Caco-2 (cell line): ENCODE data around the gene HES3. TPM values are rescaled to one million over a fixed set of nuclear protein-coding genes. Genes with fewer than 3 reads are reported as not detected.

ENCODE experiments used
- BruUV-seq: library from RNA; stranded (reverse); fragments of 400-500 nt; replicated peaks from 2 replicates; lab custom pipeline; 2021; lab: Mats Ljungman, UMichigan
- CTCF ChIA-PET: fragments of 300-600 bp; sonication (Branson Sonifier 250); formaldehyde crosslinking; loops from one replicate; lab custom pipeline; 2022; ENCODE audit warnings: antibody characterized with exemption; lab: Charles Lee
- POLR2A ChIA-PET: fragments of 300-600 bp; sonication (Branson Sonifier 250); formaldehyde crosslinking; loops from one replicate; lab custom pipeline; 2022; ENCODE audit warnings: antibody characterized with exemption; lab: Charles Lee
- DNase-seq, 2 experiments: peaks; one replicate each; pipeline versions ENCODE4 v3.0.0 to v3.0.0-alpha.2; 2020 to 2022
- H3K27me3 ChIP-seq: replicated peaks from 2 replicates; pipeline ENCODE4 v1.6.0; 2011; ENCODE audit warnings: low read length; ENCODE audit not compliant: control insufficient read depth, insufficient read depth
- H3K36me3 ChIP-seq: 2 replicates; pipeline ENCODE4 v1.5.1; 2011; ENCODE audit warnings: low read length; ENCODE audit not compliant: control insufficient read depth, insufficient read depth
- H3K4me1 ChIP-seq: fragments of 250-450 bp; sonication (Bioruptor Pico); 2 replicates; pipeline ENCODE4 v1.5.1; 2020; ENCODE audit warnings: mild to moderate bottlenecking
- H3K4me3 ChIP-seq: 2 replicates; pipeline ENCODE4 v1.5.1; 2011; ENCODE audit warnings: low read depth, mild to moderate bottlenecking, control low read depth, low read length
- H3K9me3 ChIP-seq: fragments of 250-450 bp; sonication (Bioruptor Pico); 2 replicates; pipeline ENCODE4 v1.5.1; 2020; ENCODE audit warnings: mild to moderate bottlenecking, moderate library complexity
- H3K27ac Mint-ChIP-seq: one replicate; pipeline ENCODE4 v1.8.0; 2022; ENCODE audit warnings: mixed read lengths; ENCODE audit not compliant: unreplicated experiment
- H3K27me3 Mint-ChIP-seq: one replicate; pipeline ENCODE4 v1.8.0; 2022; ENCODE audit warnings: mixed read lengths; ENCODE audit not compliant: insufficient read depth, unreplicated experiment
- H3K36me3 Mint-ChIP-seq: one replicate; pipeline ENCODE4 v1.8.0; 2022; ENCODE audit warnings: mild to moderate bottlenecking, mixed read lengths; ENCODE audit not compliant: insufficient read depth, unreplicated experiment
- H3K4me1 Mint-ChIP-seq: one replicate; pipeline ENCODE4 v1.8.0; 2022; ENCODE audit warnings: low read depth, mixed read lengths; ENCODE audit not compliant: unreplicated experiment
- H3K4me3 Mint-ChIP-seq: one replicate; pipeline ENCODE4 v1.8.0; 2022; ENCODE audit warnings: mild to moderate bottlenecking, moderate library complexity, mixed read lengths; ENCODE audit not compliant: unreplicated experiment
- H3K9me3 Mint-ChIP-seq: one replicate; pipeline ENCODE4 v1.8.0; 2022; ENCODE audit warnings: mixed read lengths; ENCODE audit not compliant: unreplicated experiment
- CTCF ChIP-seq, 2 experiments: fragments of 200-600 bp in 1 of 2; IDR thresholded peaks; 1 replicate in 1 of 2; 2 replicates in 1 of 2; pipeline versions ENCODE4 v1.5.1 to v1.8.0; 2011 to 2022; ENCODE audit warnings: antibody characterized with exemption in 1 of 2, control low read depth in 1 of 2, inconsistent platforms in 1 of 2, low read depth in 1 of 2, low read length in 1 of 2, mild to moderate bottlenecking in 1 of 2, moderate library complexity in 1 of 2; ENCODE audit not compliant: insufficient read depth in 1 of 2, severe bottlenecking in 1 of 2, unreplicated experiment in 1 of 2
- intact Hi-C: fragments of 100-400 bp; cut with micrococcal nuclease; formaldehyde crosslinking; loops from one replicate; pipeline ENCODE4 v1.10.0; 2022; ENCODE audit not compliant: unreplicated experiment
- total RNA-seq: library from RNA; stranded (reverse); gene quantifications from 2 replicates; pipeline ENCODE4 v1.2.3, GENCODE V29; 2022

HES3 gene
- total RNA-seq, 1 experiment from 2014 or later, result not detected

- Mint-ChIP-seq H3K9me3 (no peaks in the 10 kb centered on the region), H3K27me3 (peaks cover 3% of the 10 kb centered on the region), H3K4me1 (no peaks in the 10 kb centered on the region), H3K4me3 (peak overlapping the region; percentile 9), H3K27ac (no peak overlapping the region), H3K36me3 (peaks cover 5% of the 10 kb centered on the region)
- no TSS peak for BruUV-seq
- Histone ChIP-seq H3K4me3 (no peak overlapping the region), H3K9me3 (no peaks in the 10 kb centered on the region), H3K4me1 (0 out of 2 replicates have a peak, but pooled peaks cover 10% of the 10 kb centered on the region), H3K27me3 (no peaks in the 10 kb centered on the region), H3K36me3 (no peaks in the 10 kb centered on the region)
- no peak for TF ChIP-seq CTCF (IDR thresholded peaks at IDR 0.05; ENCODE audit: insufficient read depth in 1 of 2, low read depth in 1 of 2, low read length in 1 of 2, severe bottlenecking in 1 of 2, unreplicated experiment in 1 of 2)
- POLR2A ChIA-PET, result no interaction called here
- intact Hi-C loops, result loop anchor here (5.0 kb wide), 1 partner anchor 244 kb away; the partner anchor contains the start of gene PLEKHG5
- CTCF ChIA-PET, result interaction anchor here (0.7 to 1.0 kb wide), 4 partner anchors 13 to 202 kb away, joined by 3 to 4 read pairs (median 4); partner anchors contain the start of gene GPR153
- DNase-seq, result no peak
These were observed 4.3 kb downstream of the HES3 start for GRCh38 chr1:6248161-6248776.

DNA sequence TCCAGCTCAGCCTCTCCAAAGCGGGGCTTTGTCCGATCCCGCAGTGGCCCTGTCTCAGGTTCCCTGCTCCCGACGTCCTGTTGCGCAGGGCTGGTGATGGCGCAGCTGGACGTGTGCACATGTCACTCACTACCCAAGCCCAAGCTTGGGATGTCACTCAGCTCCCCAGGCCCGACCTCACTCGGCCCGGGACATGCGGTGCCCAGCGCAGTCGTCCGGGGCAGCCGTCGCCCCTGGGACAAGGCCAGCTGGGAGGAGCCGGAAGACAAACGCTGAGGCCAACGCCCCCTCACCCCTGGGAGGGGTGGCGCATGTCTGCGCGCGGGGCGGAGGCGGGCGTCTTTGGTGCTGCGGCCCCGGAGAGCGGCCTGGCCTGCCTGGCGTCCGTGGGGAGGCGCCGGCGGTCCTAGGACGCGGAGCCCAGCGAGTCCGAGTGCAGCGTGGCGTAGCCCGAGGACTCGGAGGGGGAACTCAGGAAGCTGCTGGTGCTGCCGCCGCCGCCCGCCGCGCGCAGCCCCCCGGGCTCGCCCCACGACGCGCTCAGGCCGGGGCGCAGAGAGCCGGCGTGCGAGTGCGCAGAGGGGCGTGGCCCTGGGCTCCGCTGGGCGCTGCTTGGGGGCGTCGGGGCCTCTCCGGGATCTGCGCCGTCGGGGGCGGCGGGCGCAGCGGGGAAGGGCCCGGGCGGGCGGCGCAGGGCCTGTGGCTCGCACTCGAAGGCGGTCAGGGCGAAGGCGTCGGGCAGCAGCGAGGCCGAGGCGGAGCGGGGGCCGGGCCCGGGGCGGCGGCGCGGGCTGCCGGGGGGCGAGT lies 5.2 kb downstream of the HES3 start:
- H3K9me3 Mint-ChIP-seq, result no peaks in the 10 kb centered on the region
- BruUV-seq, result no TSS peak
- POLR2A ChIA-PET, result no interaction called here
- Histone ChIP-seq H3K9me3 (no peaks in the 10 kb centered on the region), H3K27me3 (no peaks in the 10 kb centered on the region), H3K4me1 (0 out of 2 replicates have a peak, but pooled peaks cover 10% of the 10 kb centered on the region), H3K4me3 (no peak overlapping the region), H3K36me3 (no peaks in the 10 kb centered on the region)
- no peak for DNase-seq
- TF ChIP-seq CTCF (IDR thresholded peaks at IDR 0.05; ENCODE audit: insufficient read depth in 1 of 2, low read depth in 1 of 2, low read length in 1 of 2, severe bottlenecking in 1 of 2, unreplicated experiment in 1 of 2), result no peak
- H3K4me3 Mint-ChIP-seq, result no peak overlapping the region
- no peaks in the 10 kb centered on the region for H3K4me1 Mint-ChIP-seq
- intact Hi-C loops, result loop anchor here (5.0 kb wide), 1 partner anchor 243 kb away; the partner anchor contains the start of gene PLEKHG5
- peaks cover 3% of the 10 kb centered on the region for H3K27me3 Mint-ChIP-seq
- no peak overlapping the region for H3K27ac Mint-ChIP-seq
- CTCF ChIA-PET, result interaction anchor here (0.6 to 1.0 kb wide), 4 partner anchors 12 to 201 kb away, joined by 3 to 4 read pairs (median 4); no protein-coding TSS in a partner anchor
- peaks cover 5% of the 10 kb centered on the region for H3K36me3 Mint-ChIP-seq
